COLO668 (cell line): ENCODE data around the gene AADAC.
A peak's percentile ranks its signal among the peaks of the same experiment; 100 is the strongest.
"Not testable (repeated sequence)": the region's sequence is repeated elsewhere in the genome, so short reads cannot be mapped to it uniquely, and the experiment has no call there.

ENCODE experiments used
- DNase-seq: peaks from one replicate; lab custom pipeline; 2025; ENCODE audit not compliant: unreplicated experiment; lab: John Stamatoyannopoulos, UW

Gene AADAC

GRCh38 chr3:151852074-151852811 lies 38.3 kb downstream of the AADAC start:
- no peak for DNase-seq

GRCh38 chr3:151856118-151856517 lies 42.2 kb downstream of the AADAC start:
- DNase-seq = peak; percentile 3

- no peak for DNase-seq
Observed at GRCh38 chr3:151856641-151857040, 42.7 kb downstream of the AADAC start.

- DNase-seq = no peak
Observed at GRCh38 chr3:151859233-151859673, 45.3 kb downstream of the AADAC start.

DNA sequence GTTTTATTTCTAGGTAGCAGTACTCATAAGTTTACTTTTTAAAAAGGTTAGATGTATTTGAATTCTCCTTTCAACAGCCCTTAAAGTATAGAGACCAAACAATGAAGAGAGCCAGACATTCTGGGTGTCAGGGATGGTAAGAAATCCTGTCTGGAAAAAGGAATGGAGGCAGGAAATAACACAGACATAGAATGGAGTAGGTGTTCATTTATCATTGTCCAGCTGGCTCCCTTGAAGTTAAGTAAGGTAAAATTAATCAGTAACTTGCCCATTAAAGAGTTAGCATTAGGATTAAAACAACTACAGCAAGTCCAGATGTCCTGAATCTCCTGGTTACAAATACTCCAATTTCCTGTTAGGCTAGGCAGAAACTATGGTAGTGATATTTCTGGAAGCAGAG lies 46.0 kb downstream of the AADAC start:
- no peak for DNase-seq

GRCh38 chr3:151863611-151864010 lies 49.7 kb downstream of the AADAC start:
- no peak for DNase-seq

DNA sequence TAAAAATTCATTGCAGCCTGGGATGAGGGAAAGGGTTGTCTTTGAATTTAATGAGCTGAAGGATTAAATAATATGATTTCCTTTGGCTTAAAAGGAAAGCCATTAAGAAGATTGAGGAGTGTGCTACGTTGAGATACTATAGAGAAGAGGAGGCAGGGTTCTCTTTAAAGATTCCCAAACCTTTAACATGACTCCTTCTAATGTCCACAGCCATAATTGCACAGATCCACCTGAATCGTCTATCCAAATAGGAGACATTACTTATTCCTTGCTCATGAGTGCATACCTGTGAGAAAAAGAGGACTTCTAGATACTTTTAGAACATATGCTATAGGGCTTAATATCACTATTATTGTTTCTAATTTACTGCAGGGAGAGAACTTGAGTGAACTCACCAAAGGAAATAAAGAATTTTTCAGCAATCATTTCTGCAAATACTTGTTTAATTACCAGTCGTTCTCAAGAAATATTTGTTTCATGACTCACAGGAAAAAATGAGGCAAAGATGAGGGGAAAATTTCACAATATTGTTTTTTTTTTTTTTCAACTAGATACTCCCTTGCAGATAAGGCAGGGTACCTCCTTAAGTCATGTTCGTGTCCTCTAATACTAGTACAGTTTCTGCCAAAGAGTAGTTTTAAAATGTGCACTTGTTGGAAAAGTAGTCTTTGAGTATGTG lies 50.6 kb downstream of the AADAC start:
- DNase-seq = no peak

DNA sequence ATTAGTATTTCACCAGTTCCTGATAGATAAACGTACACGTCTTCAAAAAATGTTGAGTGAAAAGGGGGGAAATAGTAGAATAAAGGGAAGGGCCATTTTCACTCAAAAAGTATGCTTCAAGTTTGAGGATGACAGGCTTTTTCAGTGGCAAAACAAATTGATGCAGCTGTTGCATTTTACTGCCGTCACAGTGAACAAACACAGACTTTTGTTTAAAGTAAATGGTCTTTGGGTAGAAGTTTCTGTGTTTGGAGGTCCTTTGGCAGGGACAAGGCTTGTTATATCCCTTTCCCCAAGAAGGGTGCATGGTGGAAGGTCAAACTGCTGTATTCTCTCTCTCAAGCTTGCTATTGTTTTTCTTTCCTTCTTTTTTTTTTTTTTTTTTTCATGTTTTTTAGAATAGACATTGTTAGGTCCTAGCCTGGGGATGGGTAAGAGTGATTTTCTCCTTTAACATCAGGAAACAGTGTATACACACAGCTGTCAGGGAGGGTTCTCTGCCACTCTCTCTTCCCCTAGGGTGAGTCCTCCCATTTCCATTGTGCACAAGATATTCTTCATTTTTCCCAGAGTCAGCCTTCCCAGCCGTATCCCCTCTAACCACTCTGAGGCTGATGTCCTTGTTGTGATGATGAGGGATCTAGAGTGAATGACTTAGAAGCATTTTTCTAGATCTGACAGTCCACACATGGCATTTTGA lies 52.9 kb downstream of the AADAC start:
- no peak for DNase-seq

GRCh38 chr3:151867666-151868065 lies 53.8 kb downstream of the AADAC start:
- DNase-seq = no peak

DNA sequence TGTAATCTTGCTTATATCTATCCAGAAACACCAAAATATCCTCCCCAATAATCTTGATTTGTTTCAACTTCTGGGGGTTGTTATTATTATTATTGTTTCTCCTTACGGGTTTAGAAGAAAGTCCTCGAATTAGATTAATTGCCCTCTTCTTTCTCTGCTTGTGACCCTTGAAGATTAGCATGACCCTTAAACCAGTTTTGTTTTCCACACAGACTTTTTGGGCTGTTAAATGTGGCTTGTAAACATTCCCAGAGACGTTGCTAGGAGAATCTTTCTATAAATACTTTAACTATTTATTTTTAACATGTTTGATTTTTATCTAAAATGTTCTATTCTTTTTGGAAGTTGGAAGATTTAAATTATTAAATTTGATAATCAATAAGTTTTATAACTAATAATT lies 55.3 kb downstream of the AADAC start:
- DNase-seq = no peak

DNA sequence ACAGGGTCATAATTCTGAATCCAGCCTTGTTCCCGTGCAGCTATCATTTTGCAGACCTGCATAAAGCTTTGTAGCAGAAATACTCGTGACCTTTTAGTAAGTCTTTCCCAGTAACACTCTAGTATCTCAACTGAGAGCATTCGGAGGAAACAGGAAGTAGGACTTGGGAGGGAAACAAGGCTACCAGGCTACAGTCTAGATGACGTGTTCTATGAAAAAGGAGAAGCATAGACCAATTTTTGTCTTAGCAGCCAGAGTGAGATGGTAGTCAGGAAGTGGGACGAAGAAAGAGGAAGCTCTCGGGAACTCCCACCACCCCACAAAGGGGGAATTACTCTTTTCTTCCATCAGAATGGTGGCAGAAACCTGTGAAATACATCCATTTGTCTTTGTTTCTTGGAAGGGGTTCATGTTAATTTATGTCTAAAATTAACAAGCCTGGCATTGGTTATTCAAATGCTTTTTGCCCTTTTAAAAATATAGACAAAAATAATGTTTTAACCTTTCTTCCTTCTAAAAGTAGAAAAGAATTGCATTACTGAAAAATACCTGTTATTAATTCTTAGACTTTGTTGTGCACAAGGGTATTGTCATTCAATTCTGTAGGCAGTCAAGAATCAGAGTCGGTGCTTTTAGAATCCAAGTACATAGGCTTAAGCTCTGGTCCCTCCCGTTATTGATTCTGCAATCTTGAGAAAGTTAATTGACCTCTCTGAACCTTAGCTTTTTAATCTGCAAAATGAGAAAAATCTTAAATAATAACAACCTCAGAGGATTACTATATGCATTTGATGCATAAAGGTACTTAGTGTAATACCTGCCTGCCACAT lies 57.9 kb downstream of the AADAC start:
- no peak for DNase-seq

DNA sequence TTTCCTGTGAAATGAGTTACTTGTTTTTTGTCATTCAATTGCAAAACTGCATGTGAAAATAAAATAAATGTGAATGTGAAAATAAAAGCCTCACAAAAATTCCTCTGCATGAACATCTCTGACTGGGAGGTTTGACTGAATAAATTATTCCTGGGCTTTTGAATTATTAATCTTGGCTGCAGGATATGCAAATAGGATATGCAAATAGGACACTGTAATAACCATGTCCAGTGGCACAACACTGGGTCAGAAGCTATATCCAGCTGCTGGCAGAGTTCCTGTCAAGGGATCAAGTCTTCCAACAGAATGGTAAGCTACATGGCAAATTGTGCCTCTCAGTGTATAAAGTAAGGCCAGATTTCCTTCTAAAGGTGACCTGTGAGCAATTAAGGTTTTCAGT lies 59.5 kb downstream of the AADAC start, which contains the start of gene SUCNR1:
SUCNR1 (plus strand) TSS at position 246 of the 400 bp plus-strand sequence. CDS start 6,250 bp downstream, outside the sequence.
- no peak for DNase-seq

DNA sequence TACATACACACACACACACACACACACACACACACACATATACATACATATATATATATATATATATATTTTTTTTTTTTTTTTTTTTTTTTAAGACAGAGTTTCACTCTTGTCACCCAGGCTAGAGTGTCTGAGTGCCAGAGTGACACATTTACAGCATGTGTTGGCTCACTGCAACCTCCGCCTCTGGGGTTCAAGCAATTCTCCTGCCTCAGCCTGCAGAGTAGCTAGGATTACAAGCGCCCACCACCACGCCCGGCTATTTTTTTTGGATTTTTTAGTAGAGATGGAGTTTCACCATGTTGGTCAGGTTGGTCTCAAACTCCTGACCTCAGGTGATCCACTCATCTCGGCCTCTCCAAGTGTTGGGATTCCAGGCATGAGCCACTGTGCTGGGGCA lies 60.2 kb downstream of the AADAC start:
- not testable (repeated sequence) for DNase-seq

- DNase-seq = no peak
Observed at GRCh38 chr3:151875759-151876158, 61.8 kb downstream of the AADAC start.

DNA sequence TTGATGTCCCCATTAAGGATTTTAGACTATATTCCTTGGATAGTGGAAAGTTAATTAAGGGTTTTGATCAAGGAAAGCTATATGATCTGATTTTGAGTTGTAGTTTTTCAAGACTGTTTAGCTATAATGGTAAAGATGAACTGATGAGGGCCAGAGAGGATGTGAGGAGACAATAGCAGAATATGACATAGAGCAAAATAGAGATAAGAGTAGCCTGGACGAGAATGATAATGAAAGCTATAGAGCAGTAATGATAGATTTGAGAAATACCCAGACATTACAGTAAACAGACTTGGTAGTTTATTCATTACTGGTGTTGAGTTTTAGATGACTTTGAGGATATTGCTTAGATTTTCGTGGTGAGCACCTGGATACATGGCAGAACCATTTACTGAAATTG lies 63.4 kb downstream of the AADAC start:
- DNase-seq = no peak
